Measurements from ENCODE around the gene U2SURP. TPM values are rescaled to one million over a fixed set of nuclear protein-coding genes. Genes with fewer than 3 reads are reported as not detected.
A peak's percentile ranks its signal among the peaks of the same experiment; 100 is the strongest.

U2SURP gene
- total RNA-seq: 152 and 166 TPM in 2 replicates
- long read RNA-seq, partial matches to known transcripts: 69 of 115 reads
- long read RNA-seq, other reads (novel, unspliced or antisense): 35 of 115 reads

- DNase-seq (ENCODE audit: low read depth, low spot score): peak; percentile 89
- no peaks in the 10 kb centered on the region for H3K36me3 Mint-ChIP-seq (ENCODE audit: low read depth)
- no peaks in the 10 kb centered on the region for H3K27me3 Mint-ChIP-seq (ENCODE audit: low read depth)
- peak within 1 kb of the TSS; percentile 99 for H3K27ac Mint-ChIP-seq (ENCODE audit: unreplicated experiment)
- H3K4me3 Mint-ChIP-seq: peak within 1 kb of the TSS; percentile 99
- H3K4me1 Mint-ChIP-seq: peaks cover 40% of the 10 kb centered on the region
- no peak for TF ChIP-seq CTCF (conservative IDR thresholded peaks at IDR 0.05)
- no peaks in the 10 kb centered on the region for H3K9me3 Mint-ChIP-seq
These were observed at the start of gene U2SURP for GRCh38 chr3:143001369-143002082. Gene U2SURP, plus strand, starts transcription at chr3:143001570. Its CDS starts 59 bp downstream, at chr3:143001629.

GRCh38 chr3:142951794-142952193 is 49.6 kb upstream of the U2SURP start:
- no peak for DNase-seq (ENCODE audit: low read depth, low spot score)
- H3K4me1 Mint-ChIP-seq: peaks cover 22% of the 10 kb centered on the region
- no peak for TF ChIP-seq CTCF (conservative IDR thresholded peaks at IDR 0.05)
- H3K27ac Mint-ChIP-seq (ENCODE audit: unreplicated experiment): no peak overlapping the region
- H3K9me3 Mint-ChIP-seq: no peaks in the 10 kb centered on the region
- no peaks in the 10 kb centered on the region for H3K27me3 Mint-ChIP-seq (ENCODE audit: low read depth)
- no peak overlapping the region for H3K4me3 Mint-ChIP-seq
- no peaks in the 10 kb centered on the region for H3K36me3 Mint-ChIP-seq (ENCODE audit: low read depth)

- no peak for TF ChIP-seq CTCF (conservative IDR thresholded peaks at IDR 0.05)
- Mint-ChIP-seq H3K4me1 (peaks cover 26% of the 10 kb centered on the region), H3K9me3 (no peaks in the 10 kb centered on the region), H3K4me3 (no peak overlapping the region), H3K27me3 (ENCODE audit: low read depth) (no peaks in the 10 kb centered on the region), H3K36me3 (ENCODE audit: low read depth) (no peaks in the 10 kb centered on the region), H3K27ac (ENCODE audit: unreplicated experiment) (no peak overlapping the region)
- no peak for DNase-seq (ENCODE audit: low read depth, low spot score)
These were observed 48.8 kb upstream of the U2SURP start for GRCh38 chr3:142952272-142953193.

GRCh38 chr3:142953443-142953842 is 47.9 kb upstream of the U2SURP start:
- TF ChIP-seq CTCF (conservative IDR thresholded peaks at IDR 0.05): no peak
- Mint-ChIP-seq H3K27me3 (ENCODE audit: low read depth) (no peaks in the 10 kb centered on the region), H3K4me1 (peaks cover 26% of the 10 kb centered on the region), H3K4me3 (no peak overlapping the region), H3K27ac (ENCODE audit: unreplicated experiment) (no peak overlapping the region), H3K9me3 (no peaks in the 10 kb centered on the region), H3K36me3 (ENCODE audit: low read depth) (no peaks in the 10 kb centered on the region)
- DNase-seq (ENCODE audit: low read depth, low spot score): no peak

GRCh38 chr3:142958707-142959106 is 42.7 kb upstream of the U2SURP start:
- Mint-ChIP-seq H3K27me3 (ENCODE audit: low read depth) (peaks cover 16% of the 10 kb centered on the region), H3K27ac (ENCODE audit: unreplicated experiment) (no peak overlapping the region), H3K4me1 (peaks cover 10% of the 10 kb centered on the region), H3K9me3 (no peaks in the 10 kb centered on the region), H3K36me3 (ENCODE audit: low read depth) (no peaks in the 10 kb centered on the region), H3K4me3 (no peak overlapping the region)
- no peak for TF ChIP-seq CTCF (conservative IDR thresholded peaks at IDR 0.05)
- no peak for DNase-seq (ENCODE audit: low read depth, low spot score)

All from neural crest cell (in vitro differentiated cells).